Panc1 (cell line): ENCODE measurements around the gene SLC25A22. TPM values are rescaled to one million over a fixed set of nuclear protein-coding genes. Genes with fewer than 3 reads are reported as not detected.
A peak's percentile ranks its signal among the peaks of the same experiment; 100 is the strongest.

Experiments used
- ATAC-seq: fragments of 200-7000 bp; cut with Tn5 transposase; 2 replicates; pipeline ENCODE4 v1.9.1; 2020; ENCODE audit warnings: mild to moderate bottlenecking, moderate library complexity
- BruUV-seq: library from RNA; stranded (reverse); fragments of 400-500 nt; replicated peaks from 2 replicates; lab custom pipeline; 2021; lab: Mats Ljungman, UMichigan
- CTCF ChIA-PET: fragments of 300-600 bp; sonication (Branson Sonifier 250); formaldehyde crosslinking; loops from one replicate; lab custom pipeline; 2022; ENCODE audit warnings: antibody characterized with exemption; lab: Charles Lee
- POLR2A ChIA-PET: fragments of 300-600 bp; sonication (Branson Sonifier 250); formaldehyde crosslinking; loops from one replicate; lab custom pipeline; 2022; ENCODE audit warnings: antibody characterized with exemption; lab: Charles Lee
- DNase-seq: peaks from one replicate; pipeline ENCODE4 v3.0.0-alpha.2; 2010; ENCODE audit warnings: low read depth, low spot score
- H3K27ac ChIP-seq: 2 replicates; pipeline ENCODE4 v1.5.1; 2011; ENCODE audit warnings: mild to moderate bottlenecking, low read length, inconsistent platforms
- H3K27me3 ChIP-seq: fragments of 200-500 bp; sonication (Bioruptor generic); 2 replicates; pipeline ENCODE4 v1.6.0; 2014; ENCODE audit warnings: low read length, inconsistent platforms; ENCODE audit not compliant: control insufficient read depth, insufficient read depth
- H3K36me3 ChIP-seq: fragments of 200-500 bp; sonication (Bioruptor generic); 2 replicates; pipeline ENCODE4 v1.5.1; 2014; ENCODE audit warnings: inconsistent platforms, mild to moderate bottlenecking, low read length, moderate library complexity; ENCODE audit not compliant: control insufficient read depth, insufficient read depth
- H3K4me1 ChIP-seq: 2 replicates; pipeline ENCODE4 v1.5.1; 2011; ENCODE audit warnings: inconsistent platforms, mild to moderate bottlenecking, low read length, moderate library complexity; ENCODE audit not compliant: control insufficient read depth, insufficient read depth
- H3K4me3 ChIP-seq, 2 experiments: 2 replicates each; pipeline ENCODE4 v1.5.1; 2011 to 2012; ENCODE audit warnings: low read depth in 2 of 2, low read length in 2 of 2, mild to moderate bottlenecking in 2 of 2, inconsistent platforms in 1 of 2, moderate library complexity in 1 of 2
- H3K9me3 ChIP-seq: fragments of 200-500 bp; sonication (Bioruptor generic); 2 replicates; pipeline ENCODE4 v1.5.1; 2014; ENCODE audit warnings: low read depth, mild to moderate bottlenecking, inconsistent platforms, low read length, moderate library complexity; ENCODE audit not compliant: control insufficient read depth, insufficient read depth
- CTCF ChIP-seq: fragments of 450-650 bp; IDR thresholded peaks from 2 replicates; pipeline ENCODE4 v1.5.1; 2017; ENCODE audit warnings: mild to moderate bottlenecking
- POLR2AphosphoS5 ChIP-seq: IDR thresholded peaks from 2 replicates; pipeline ENCODE4 v1.6.1; 2012; ENCODE audit warnings: mild to moderate bottlenecking, low read depth, low read length, moderate library complexity
- REST ChIP-seq, 2 experiments: IDR thresholded peaks; 2 replicates each; pipeline ENCODE4 v1.6.1; 2011 to 2012; ENCODE audit warnings: low read depth in 2 of 2, control low read depth in 1 of 2, low read length in 1 of 2, mild to moderate bottlenecking in 1 of 2, moderate library complexity in 1 of 2; ENCODE audit not compliant: insufficient read depth in 1 of 2
- SIN3A ChIP-seq: IDR thresholded peaks from 2 replicates; pipeline ENCODE4 v1.6.1; 2012; ENCODE audit warnings: low read depth, mild to moderate bottlenecking, low read length, moderate library complexity, borderline replicate concordance; ENCODE audit not compliant: insufficient read depth
- TCF7L2 ChIP-seq: IDR thresholded peaks from 2 replicates; pipeline ENCODE4 v1.6.1; 2011; ENCODE audit warnings: mild to moderate bottlenecking, low read depth, low read length, inconsistent platforms
- in situ Hi-C: cut with HindIII; loops from 2 replicates; pipeline ENCODE4 v1.10.0; 2016; ENCODE audit warnings: low sequenced_read_pairs, low pct_unique_long_range_greater_than_20kb
- intact Hi-C: fragments of 100-400 bp; cut with micrococcal nuclease; formaldehyde crosslinking; loops from one replicate; pipeline ENCODE4 v1.10.0; 2022; ENCODE audit not compliant: unreplicated experiment
- total RNA-seq: library from RNA; stranded (reverse); gene quantifications from one replicate; pipeline ENCODE4 v1.2.1, GENCODE V29; 2021; ENCODE audit not compliant: unreplicated experiment

Gene SLC25A22
- total RNA-seq, 1 experiment from 2014 or later, result 119 TPM

GRCh38 chr11:837990-838307 lies 39.9 kb upstream of the SLC25A22 start:
- Histone ChIP-seq H3K9me3 (no peaks in the 10 kb centered on the region), H3K36me3 (peaks cover 5% of the 10 kb centered on the region; the same call in 1 of the 2 replicates), H3K27ac (peak overlapping the region; percentile 92), H3K27me3 (no peaks in the 10 kb centered on the region), H3K4me1 (peaks cover 63% of the 10 kb centered on the region), H3K4me3 (no peak overlapping the region)
- ATAC-seq (peak; percentile 5), DNase-seq (no peak)
- peak; percentile 9; the same call in 1 of the 2 replicates for TF ChIP-seq POLR2AphosphoS5
- no peak for TF ChIP-seq CTCF
- no TSS peak for BruUV-seq
- intact Hi-C loops (no loop called here), in situ Hi-C loops (no loop called here)
- ChIA-PET POLR2A (no interaction called here), CTCF (interaction anchor here (0.7 to 1.3 kb wide), 2 partner anchors 17 to 213 kb away, joined by 3 to 8 read pairs; no protein-coding TSS in a partner anchor)

- intact Hi-C loops (no loop called here), in situ Hi-C loops (no loop called here)
- H3K4me3 ChIP-seq, result no peak overlapping the region; a peak in 1 of 4 replicates
- ChIA-PET CTCF (interaction anchor here (0.7 kb wide), 1 partner anchor 213 kb away, joined by 8 read pairs; no protein-coding TSS in a partner anchor), POLR2A (interaction anchor here (0.6 kb wide), 2 partner anchors 10 to 27 kb away, joined by 5 to 6 read pairs; partner anchors contain the start of gene CRACR2B)
- ATAC-seq (peak; percentile 17), DNase-seq (no peak)
- H3K36me3 ChIP-seq, result peaks cover 5% of the 10 kb centered on the region; the same call in 1 of the 2 replicates
- no TSS peak for BruUV-seq
- TF ChIP-seq POLR2AphosphoS5 (peak; percentile 70), TCF7L2 (0 out of 2 replicates have a peak, but pooled peaks have one; percentile 8), CTCF (no peak), SIN3A (peak; percentile 45; the same call in 1 of the 2 replicates)
- no peaks in the 10 kb centered on the region for H3K9me3 ChIP-seq
- no peaks in the 10 kb centered on the region for H3K27me3 ChIP-seq
- H3K4me1 ChIP-seq, result peaks cover 63% of the 10 kb centered on the region
- H3K27ac ChIP-seq, result peak overlapping the region; percentile 92
Measured at GRCh38 chr11:837189-837989, 39.3 kb upstream of the SLC25A22 start.

GRCh38 chr11:836700-837099 lies 38.6 kb upstream of the SLC25A22 start:
- Histone ChIP-seq H3K4me3 (no peak overlapping the region), H3K9me3 (no peaks in the 10 kb centered on the region), H3K27me3 (no peaks in the 10 kb centered on the region), H3K27ac (peak overlapping the region; percentile 92), H3K36me3 (peaks cover 5% of the 10 kb centered on the region; the same call in 1 of the 2 replicates), H3K4me1 (peaks cover 68% of the 10 kb centered on the region)
- intact Hi-C loops (no loop called here), in situ Hi-C loops (no loop called here)
- ChIA-PET CTCF (no interaction called here), POLR2A (interaction anchor here (0.6 kb wide), 2 partner anchors 9 to 26 kb away, joined by 5 to 6 read pairs; partner anchors contain the start of gene CRACR2B)
- no peak for ATAC-seq
- BruUV-seq, result no TSS peak
- no peak for DNase-seq
- TF ChIP-seq REST (IDR thresholded peaks at IDR 0.05; ENCODE audit: insufficient read depth in 1 of 2, low read depth in 2 of 2, low read length in 1 of 2) (no peak), TCF7L2 (no peak), POLR2AphosphoS5 (no peak), CTCF (no peak), SIN3A (no peak)
